Thoracic aorta (tissue), 2 donors: Measurements from ENCODE around the gene USP17L19. TPM values are rescaled to one million over a fixed set of nuclear protein-coding genes. Genes with fewer than 3 reads are reported as not detected.
"Not testable (repeated sequence)": the region's sequence is repeated elsewhere in the genome, so short reads cannot be mapped to it uniquely, and the experiment has no call there.

ENCODE experiments used
- ATAC-seq: fragments of 150-250 bp; one replicate; pipeline ENCODE4 v1.8.0; 2017; ENCODE audit warnings: low read depth; ENCODE audit not compliant: insufficient number of reproducible peaks, low FRiP score
- DNase-seq: peaks from one replicate; pipeline ENCODE4 v3.0.0-alpha.2; 2020; ENCODE audit warnings: low spot score
- H3K27ac ChIP-seq, 2 donors: fragments of 200-600 bp; sonication (generic); 1 replicate in 1 of 2; 2 replicates in 1 of 2; pipeline ENCODE4 v1.5.1; 2016; ENCODE audit warnings: mild to moderate bottlenecking in 2 of 2, moderate library complexity in 2 of 2
- H3K27me3 ChIP-seq: fragments of 200-600 bp; sonication (generic); replicated peaks from 2 replicates; pipeline ENCODE4 v1.6.0; 2016; ENCODE audit warnings: mild to moderate bottlenecking; ENCODE audit not compliant: insufficient read depth
- H3K36me3 ChIP-seq: fragments of 200-600 bp; sonication (generic); one replicate; pipeline ENCODE4 v1.5.1; 2016
- H3K4me1 ChIP-seq, 2 donors: fragments of 200-600 bp; sonication (generic); 1 replicate in 1 of 2; 2 replicates in 1 of 2; pipeline versions ENCODE4 v1.5.1 to v1.6.0; 2016; ENCODE audit warnings: low read depth in 2 of 2, mild to moderate bottlenecking in 1 of 2; ENCODE audit not compliant: control insufficient read depth in 1 of 2
- H3K4me3 ChIP-seq: fragments of 200-600 bp; sonication (generic); 2 replicates; pipeline ENCODE4 v1.5.1; 2016; ENCODE audit warnings: mild to moderate bottlenecking
- H3K9me3 ChIP-seq: fragments of 200-600 bp; sonication (generic); 2 replicates; pipeline ENCODE4 v1.5.1; 2016
- total RNA-seq, 2 donors: library from RNA; depleted of rRNA; stranded (reverse); fragments of >200 nt; gene quantifications; one replicate each; pipeline versions ENCODE4 v1.1.0 to v1.2.3, GENCODE V29; 2016

The USP17L19 gene
- not detected for total RNA-seq

GRCh38 chr4:9253078-9253477 is at the start of gene USP17L19:
TSS of gene USP17L19 (plus strand) at chr4:9253378. CDS start at chr4:9253378, 0 bp downstream.
- not testable (repeated sequence) for H3K4me1 ChIP-seq, DNase-seq, ATAC-seq, H3K4me3 ChIP-seq, H3K9me3 ChIP-seq, H3K27me3 ChIP-seq, H3K36me3 ChIP-seq, H3K27ac ChIP-seq

- H3K4me3 ChIP-seq, H3K27ac ChIP-seq, H3K27me3 ChIP-seq, H3K4me1 ChIP-seq, ATAC-seq, DNase-seq, H3K36me3 ChIP-seq, H3K9me3 ChIP-seq: not testable (repeated sequence)
Observed at GRCh38 chr4:9210357-9210756, 42.8 kb upstream of the USP17L19 start, which contains the start of gene USP17L10. TSS of gene USP17L10 (plus strand) at chr4:9210657. CDS start at chr4:9210657, 0 bp downstream.

GRCh38 chr4:9214701-9215100 is 38.5 kb upstream of the USP17L19 start:
- not testable (repeated sequence) for H3K4me1 ChIP-seq, H3K9me3 ChIP-seq, H3K27ac ChIP-seq, DNase-seq, H3K4me3 ChIP-seq, H3K27me3 ChIP-seq, ATAC-seq, H3K36me3 ChIP-seq

- not testable (repeated sequence) for ATAC-seq
Observed at GRCh38 chr4:9215105-9215504, 38.1 kb upstream of the USP17L19 start, which contains the start of gene USP17L11. TSS of gene USP17L11 (plus strand) at chr4:9215405. CDS start at chr4:9215405, 0 bp downstream.

GRCh38 chr4:9219852-9220251 is 33.3 kb upstream of the USP17L19 start, which contains the start of gene USP17L12:
TSS of gene USP17L12 (plus strand) at chr4:9220152. CDS start at chr4:9220152, 0 bp downstream.
- ATAC-seq, H3K4me1 ChIP-seq, H3K27me3 ChIP-seq, H3K9me3 ChIP-seq, DNase-seq, H3K27ac ChIP-seq, H3K36me3 ChIP-seq, H3K4me3 ChIP-seq: not testable (repeated sequence)

More at GRCh38 chr4:9215105-9215504, 38.1 kb upstream of the USP17L19 start, which contains the start of gene USP17L11:
- H3K4me3 ChIP-seq, H3K36me3 ChIP-seq, DNase-seq, H3K27me3 ChIP-seq, H3K9me3 ChIP-seq, H3K4me1 ChIP-seq, H3K27ac ChIP-seq: not testable (repeated sequence)

GRCh38 chr4:9224596-9224995 is 28.6 kb upstream of the USP17L19 start, which contains the start of gene USP17L13:
TSS of gene USP17L13 (plus strand) at chr4:9224896. CDS start at chr4:9224896, 0 bp downstream.
- not testable (repeated sequence) for H3K9me3 ChIP-seq, H3K4me3 ChIP-seq, H3K27ac ChIP-seq, H3K27me3 ChIP-seq, H3K4me1 ChIP-seq, ATAC-seq, DNase-seq, H3K36me3 ChIP-seq

- not testable (repeated sequence) for H3K27ac ChIP-seq, H3K27me3 ChIP-seq, H3K4me1 ChIP-seq, H3K36me3 ChIP-seq, H3K4me3 ChIP-seq, DNase-seq, H3K9me3 ChIP-seq, ATAC-seq
Observed at GRCh38 chr4:9230249-9230648, 22.9 kb upstream of the USP17L19 start.

GRCh38 chr4:9234085-9234484 is 19.1 kb upstream of the USP17L19 start, which contains the start of gene USP17L15:
TSS of gene USP17L15 (plus strand) at chr4:9234385. CDS start at chr4:9234385, 0 bp downstream.
- H3K27ac ChIP-seq, DNase-seq, H3K27me3 ChIP-seq, H3K4me1 ChIP-seq, H3K36me3 ChIP-seq, H3K9me3 ChIP-seq, ATAC-seq, H3K4me3 ChIP-seq: not testable (repeated sequence)

GRCh38 chr4:9238461-9238860 is 14.7 kb upstream of the USP17L19 start:
- not testable (repeated sequence) for H3K4me3 ChIP-seq, H3K36me3 ChIP-seq, DNase-seq, H3K4me1 ChIP-seq, H3K27ac ChIP-seq, H3K27me3 ChIP-seq, ATAC-seq, H3K9me3 ChIP-seq

GRCh38 chr4:9243579-9243978 is 9.6 kb upstream of the USP17L19 start, which contains the start of gene USP17L17:
TSS of gene USP17L17 (plus strand) at chr4:9243879. CDS start at chr4:9243879, 0 bp downstream.
- not testable (repeated sequence) for H3K27me3 ChIP-seq, DNase-seq, H3K9me3 ChIP-seq, H3K27ac ChIP-seq, H3K36me3 ChIP-seq, H3K4me3 ChIP-seq, ATAC-seq, H3K4me1 ChIP-seq

- not testable (repeated sequence) for ATAC-seq, H3K27ac ChIP-seq, H3K27me3 ChIP-seq, H3K4me3 ChIP-seq, H3K36me3 ChIP-seq, H3K4me1 ChIP-seq, H3K9me3 ChIP-seq, DNase-seq
Observed at GRCh38 chr4:9247953-9248680, 5.1 kb upstream of the USP17L19 start, which contains the start of gene USP17L18. TSS of gene USP17L18 (plus strand) at chr4:9248630. CDS start at chr4:9248630, 0 bp downstream.

GRCh38 chr4:9257824-9258223 is 4.6 kb downstream of the USP17L19 start, which contains the start of gene USP17L20:
TSS of gene USP17L20 (plus strand) at chr4:9258124. CDS start at chr4:9258124, 0 bp downstream.
- not testable (repeated sequence) for ATAC-seq, DNase-seq, H3K36me3 ChIP-seq, H3K9me3 ChIP-seq, H3K4me3 ChIP-seq, H3K27ac ChIP-seq, H3K4me1 ChIP-seq, H3K27me3 ChIP-seq
